Spleen (tissue), 7 donors: ENCODE data around the gene RAB11B.

Source experiments
- CTCF ChIP-seq, 11 experiments: fragments of 200-600 bp in 7 of 11; fragments of 450-650 bp in 4 of 11; sonication (generic) in 4 of 11; IDR thresholded peaks in 8 of 11; conservative IDR thresholded peaks in 3 of 11; 1 replicate in 7 of 11; 2 replicates in 4 of 11; pipeline versions ENCODE4 v1.4.0 to v1.8.0; 2016 to 2021; ENCODE audit warnings: antibody characterized with exemption in 11 of 11, inconsistent platforms in 4 of 11, mild to moderate bottlenecking in 1 of 11
- POLR2A ChIP-seq, 3 donors: fragments of 450-650 bp; IDR thresholded peaks; one replicate each; pipeline ENCODE4 v1.5.1; 2017; ENCODE audit warnings: antibody characterized with exemption in 3 of 3, mild to moderate bottlenecking in 1 of 3
- POLR2AphosphoS5 ChIP-seq, 3 donors: sonication (generic); formaldehyde crosslinking; IDR thresholded peaks; one replicate each; pipeline ENCODE4 v1.5.1; 2017; ENCODE audit warnings: antibody characterized with exemption in 3 of 3
- donor health status: DM: no; HTN: no; CAD: no; lungs with moderate emphysema.
- donor health status: DM: no; HTN: no; CAD: no.
- donor health status: DM: no; HTN: no; CAD: no.

- TF ChIP-seq POLR2A (IDR thresholded peaks at IDR 0.05) (no peak), CTCF (IDR thresholded peaks at IDR 0.05 in 8 of 11, conservative IDR thresholded peaks at IDR 0.05 in 3 of 11) (no peak), POLR2AphosphoS5 (IDR thresholded peaks at IDR 0.05) (no peak)
Observed at GRCh38 chr19:8388612-8388958, 1.6 kb upstream of the RAB11B start.
